AG04449 (cell line): ENCODE data around the gene HRH4.

Experiments used
- CTCF ChIA-PET: fragments of 350-600 bp; formaldehyde crosslinking; extraction: SDS; loops from one replicate; lab custom pipeline; 2021; ENCODE audit warnings: antibody characterized with exemption; lab: Yijun Ruan, JAX
- POLR2A ChIA-PET: fragments of 400-600, 350-600 bp; formaldehyde crosslinking; extraction: SDS; loops from one replicate; lab custom pipeline; 2020; ENCODE audit warnings: antibody characterized with exemption, inconsistent platforms; lab: Yijun Ruan, JAX
- DNase-seq: peaks from one replicate; pipeline ENCODE4 v3.0.0-alpha.2; 2010; ENCODE audit warnings: low read depth, low spot score
- H3K4me3 ChIP-seq: 2 replicates; pipeline ENCODE4 v1.5.1; 2011; ENCODE audit warnings: low read depth, mild to moderate bottlenecking, control low read depth, low read length
- CTCF ChIP-seq: IDR thresholded peaks from one replicate; pipeline ENCODE4 v1.5.1; 2011; ENCODE audit warnings: mild to moderate bottlenecking, moderate library complexity, low read length, control low read depth, inconsistent platforms; ENCODE audit not compliant: insufficient read depth; ENCODE audit errors: missing control alignments

HRH4 gene

GRCh38 chr18:24421831-24422230 lies 38.6 kb upstream of the HRH4 start:
- TF ChIP-seq CTCF: no peak
- H3K4me3 ChIP-seq: no peak overlapping the region
- DNase-seq: no peak
- ChIA-PET POLR2A (no interaction called here), CTCF (interaction anchor here (1.7 to 2.6 kb wide), 2 partner anchors 8 to 62 kb away, joined by 6 to 12 read pairs; no protein-coding TSS in a partner anchor)

GRCh38 chr18:24426073-24426397 lies 34.4 kb upstream of the HRH4 start:
- CTCF ChIA-PET: interaction anchor here (1.5 kb wide), 1 partner anchor 12 kb away, joined by 6 read pairs; no protein-coding TSS in a partner anchor
- POLR2A ChIA-PET: interaction anchor here (1.1 to 1.5 kb wide), 2 partner anchors 13 to 28 kb away, joined by 3 to 8 read pairs; partner anchors contain the start of gene OSBPL1A
- H3K4me3 ChIP-seq: peak overlapping the region; percentile 77
- TF ChIP-seq CTCF: no peak
- no peak for DNase-seq

- CTCF ChIA-PET: interaction anchor here (0.7 to 1.8 kb wide), 5 partner anchors 9 to 68 kb away, joined by 3 to 6 read pairs (median 3); partner anchors contain the start of gene OSBPL1A
- no peak for TF ChIP-seq CTCF
- DNase-seq: no peak
- peak within 1 kb of the TSS; percentile 77 for H3K4me3 ChIP-seq
- POLR2A ChIA-PET: interaction anchor here (1.1 to 1.5 kb wide), 3 partner anchors 12 to 29 kb away, joined by 3 to 8 read pairs (median 3); partner anchors contain the start of gene OSBPL1A
These were observed 33.8 kb upstream of the HRH4 start, which contains the start of gene IMPACT for GRCh38 chr18:24426398-24427294. TSS of gene IMPACT (plus strand) at chr18:24426670. CDS start at chr18:24426757, 87 bp downstream.

- no peak for TF ChIP-seq CTCF
- ChIA-PET CTCF (interaction anchor here (1.0 to 1.8 kb wide), 4 partner anchors 8 to 30 kb away, joined by 3 to 6 read pairs (median 4); partner anchors contain the start of gene OSBPL1A), POLR2A (interaction anchor here (1.2 to 1.5 kb wide), 2 partner anchors 13 to 30 kb away, joined by 3 to 8 read pairs; partner anchors contain the start of gene OSBPL1A)
- DNase-seq: no peak
- peak overlapping the region; percentile 77 for H3K4me3 ChIP-seq
These were observed 33.0 kb upstream of the HRH4 start for GRCh38 chr18:24427484-24427883.

- no peak for TF ChIP-seq CTCF
- ChIA-PET CTCF (interaction anchor here (1.3 to 1.8 kb wide), 2 partner anchors 18 to 70 kb away, joined by 4 to 8 read pairs; no protein-coding TSS in a partner anchor), POLR2A (no interaction called here)
- H3K4me3 ChIP-seq: no peak overlapping the region
- DNase-seq: no peak
These were observed 31.7 kb upstream of the HRH4 start for GRCh38 chr18:24428709-24429108.

GRCh38 chr18:24429188-24429587 lies 31.2 kb upstream of the HRH4 start:
- no peak for TF ChIP-seq CTCF
- ChIA-PET POLR2A (no interaction called here), CTCF (interaction anchor here (1.3 kb wide), 1 partner anchor 71 kb away, joined by 8 read pairs; no protein-coding TSS in a partner anchor)
- DNase-seq: no peak
- no peak overlapping the region for H3K4me3 ChIP-seq
